HG03521 (cell line): ENCODE results near the gene DLG1.

Experiments
- ATAC-seq: cut with Tn5 transposase; IDR thresholded peaks from one replicate; pipeline ENCODE4 v1.9.1; 2021; ENCODE audit warnings: mild to moderate bottlenecking, moderate library complexity; ENCODE audit not compliant: unreplicated experiment

The DLG1 gene

DNA sequence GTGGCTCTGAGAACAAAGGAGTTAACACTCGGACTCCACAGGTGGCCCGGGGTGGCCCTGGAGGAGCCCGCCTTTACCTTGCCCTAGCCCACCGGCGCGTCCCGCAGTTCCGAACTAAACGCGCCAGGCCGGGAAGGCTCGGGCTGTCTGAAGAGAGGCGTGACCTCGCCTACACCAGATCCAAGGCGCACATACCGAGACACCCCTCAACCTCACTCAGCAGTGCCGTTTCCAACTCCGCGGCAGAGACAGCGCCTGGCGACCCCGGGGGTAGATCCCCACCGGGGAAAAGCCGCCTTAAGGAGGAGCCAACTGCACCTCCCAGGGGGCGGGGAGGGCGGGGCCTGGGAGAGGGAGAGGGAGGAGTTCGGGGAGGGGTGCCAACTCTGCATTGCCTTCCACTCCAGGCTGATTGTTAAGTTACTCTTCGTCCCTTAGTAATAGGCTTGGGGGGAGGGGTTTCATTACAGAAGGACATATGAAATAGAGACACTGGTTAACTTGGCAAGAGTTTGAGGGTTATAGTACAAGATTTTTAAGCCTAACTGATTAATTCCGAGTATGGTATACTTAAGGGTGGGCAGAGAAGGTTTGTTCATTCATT is at the start of gene DLG1:
DLG1 (minus strand) TSS at position 272 of the 604 bp plus-strand sequence. CDS start 1,408 bp downstream, outside the sequence.
- ATAC-seq: peak; percentile 37

- ATAC-seq: no peak
Observed at GRCh38 chr3:197348014-197348413, 49.6 kb upstream of the DLG1 start.

GRCh38 chr3:197345390-197345789 is 47.0 kb upstream of the DLG1 start:
- no peak for ATAC-seq

GRCh38 chr3:197344582-197345318 is 46.3 kb upstream of the DLG1 start:
- ATAC-seq: no peak

DNA sequence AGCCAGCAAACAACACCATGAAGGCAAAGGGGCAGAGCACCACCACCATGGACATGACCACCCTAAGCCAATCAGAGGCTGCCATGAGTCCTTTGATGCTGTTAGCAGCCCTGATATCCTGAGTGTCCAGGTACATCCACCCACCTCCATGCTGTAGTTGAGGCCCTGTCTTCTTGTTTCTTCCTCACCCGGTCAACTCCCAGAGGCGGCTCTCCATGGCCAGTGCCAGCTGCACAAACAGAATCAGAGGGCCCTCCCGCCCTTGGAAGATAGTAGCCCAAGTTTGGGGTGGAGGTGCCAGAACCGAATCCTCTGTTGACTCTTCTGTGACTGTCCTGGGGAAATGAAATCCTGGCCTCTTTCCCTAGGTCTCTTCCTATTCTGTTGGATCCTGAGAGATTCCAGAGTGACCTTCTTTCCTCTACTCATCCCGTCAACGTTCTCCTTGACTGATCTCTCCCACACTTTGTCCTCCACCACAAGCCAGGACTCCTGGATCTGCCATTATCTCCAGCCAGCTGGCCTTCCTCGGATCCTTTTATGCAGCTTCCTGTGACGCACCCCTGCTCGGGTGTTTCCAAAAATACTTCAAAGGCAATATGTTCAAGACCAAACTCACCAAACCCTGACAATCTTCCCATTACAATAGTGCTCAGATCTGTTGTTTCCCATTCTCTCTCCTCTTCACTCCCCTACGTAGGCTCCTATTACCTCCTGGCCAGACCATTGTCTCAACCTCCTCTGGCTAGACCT is 45.4 kb upstream of the DLG1 start:
- ATAC-seq: no peak

DNA sequence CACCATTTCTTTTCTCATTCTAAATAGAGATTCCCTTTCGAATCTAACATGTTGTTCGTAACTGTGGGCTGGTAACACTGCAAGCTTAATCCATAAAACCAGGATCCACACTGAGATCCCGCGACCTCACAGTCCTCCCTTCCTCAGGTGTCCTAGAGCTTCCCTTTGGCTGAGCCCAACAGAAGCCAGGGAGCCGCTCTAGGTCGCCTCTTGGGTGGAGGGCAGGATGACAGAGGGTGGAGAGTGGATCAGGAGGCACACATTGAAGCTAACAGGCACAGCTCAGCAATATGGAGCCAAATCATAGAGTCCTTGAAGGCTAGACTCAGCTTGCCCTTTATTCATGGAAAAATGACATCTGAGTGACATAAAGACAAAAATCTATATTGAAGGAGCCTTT is 44.7 kb upstream of the DLG1 start:
- ATAC-seq: no peak

- no peak for ATAC-seq
Observed at GRCh38 chr3:197340521-197340871, 42.1 kb upstream of the DLG1 start.

- no peak for ATAC-seq
Observed at GRCh38 chr3:197339841-197340520, 41.6 kb upstream of the DLG1 start.

- ATAC-seq: no peak
Observed at GRCh38 chr3:197338586-197338985, 40.2 kb upstream of the DLG1 start.

DNA sequence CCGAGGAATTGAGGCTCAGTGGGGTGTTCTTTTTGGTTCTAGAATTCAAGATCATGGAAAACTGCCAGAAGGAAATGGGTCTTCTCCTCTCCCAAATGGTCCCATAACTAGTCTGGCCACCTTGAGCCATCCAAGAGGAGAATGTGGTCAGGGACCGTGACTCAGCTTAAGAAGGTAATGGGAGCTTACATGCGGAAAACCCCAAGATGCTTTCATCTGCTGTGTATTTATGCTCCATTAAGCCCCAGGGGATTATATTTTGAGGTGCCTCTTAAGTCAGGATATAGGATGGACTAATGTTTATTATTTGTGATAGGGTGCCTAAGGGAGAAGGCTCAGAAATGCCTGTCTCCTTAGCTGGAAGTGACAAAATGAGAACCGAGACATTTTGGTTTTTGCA is 39.2 kb upstream of the DLG1 start:
- no peak for ATAC-seq

GRCh38 chr3:197337214-197337613 is 38.8 kb upstream of the DLG1 start:
- ATAC-seq: no peak

GRCh38 chr3:197336348-197336747 is 37.9 kb upstream of the DLG1 start:
- no peak for ATAC-seq

DNA sequence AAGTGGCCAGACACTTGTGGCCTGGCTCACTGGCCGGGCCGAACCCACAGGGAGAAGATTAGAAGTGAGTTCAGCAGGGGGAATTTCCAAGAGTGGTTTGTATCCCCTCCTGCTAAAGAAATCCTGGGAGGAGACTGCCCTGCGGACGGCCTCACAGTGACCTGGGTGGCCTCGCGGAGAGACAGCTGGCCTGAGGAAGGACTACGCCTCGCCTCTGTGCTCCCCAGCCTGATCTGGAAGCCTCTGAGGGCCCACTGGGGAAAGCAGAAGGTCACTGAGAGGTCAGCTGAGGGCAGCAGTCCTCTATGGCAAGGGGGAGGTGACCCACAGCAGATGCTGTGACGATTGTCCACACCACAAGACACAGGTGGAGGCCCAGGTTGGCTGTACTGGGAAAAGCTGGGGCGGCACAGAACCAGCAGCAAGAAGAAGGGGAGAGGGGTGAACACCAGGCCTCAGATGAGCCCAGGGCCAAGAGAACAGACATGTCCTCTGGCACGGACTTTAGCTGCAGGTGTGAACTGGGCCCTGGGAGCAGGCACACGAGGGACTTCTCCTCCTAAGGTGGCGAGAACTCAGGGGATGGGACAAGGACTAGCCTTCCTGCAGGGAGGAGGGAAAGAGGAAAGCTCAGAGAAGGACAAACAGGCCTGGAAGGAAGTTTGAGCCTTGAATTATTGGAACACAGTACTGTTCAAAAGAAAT is 37.2 kb upstream of the DLG1 start:
- no peak for ATAC-seq

- ATAC-seq: no peak
Observed at GRCh38 chr3:197333901-197334639, 35.7 kb upstream of the DLG1 start.

DNA sequence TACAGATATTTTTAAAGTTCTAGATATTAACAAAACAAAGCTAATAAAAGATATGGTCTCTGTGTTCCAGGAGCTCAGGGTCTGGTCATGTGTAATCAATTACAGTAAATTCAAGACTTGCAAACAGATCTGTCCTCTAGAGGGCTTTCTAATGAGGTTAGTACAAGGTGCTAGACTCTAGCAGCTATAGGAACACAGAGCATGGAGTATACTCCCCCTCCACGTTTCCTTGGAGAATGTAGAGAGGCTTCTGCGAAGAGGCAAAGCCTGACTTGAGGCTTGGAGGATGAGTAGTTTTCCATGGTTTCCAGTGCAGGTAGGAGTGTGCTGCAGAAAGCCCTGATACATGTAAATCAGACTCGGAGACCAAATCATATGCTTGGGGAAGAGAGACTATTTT is 32.7 kb upstream of the DLG1 start:
- no peak for ATAC-seq

DNA sequence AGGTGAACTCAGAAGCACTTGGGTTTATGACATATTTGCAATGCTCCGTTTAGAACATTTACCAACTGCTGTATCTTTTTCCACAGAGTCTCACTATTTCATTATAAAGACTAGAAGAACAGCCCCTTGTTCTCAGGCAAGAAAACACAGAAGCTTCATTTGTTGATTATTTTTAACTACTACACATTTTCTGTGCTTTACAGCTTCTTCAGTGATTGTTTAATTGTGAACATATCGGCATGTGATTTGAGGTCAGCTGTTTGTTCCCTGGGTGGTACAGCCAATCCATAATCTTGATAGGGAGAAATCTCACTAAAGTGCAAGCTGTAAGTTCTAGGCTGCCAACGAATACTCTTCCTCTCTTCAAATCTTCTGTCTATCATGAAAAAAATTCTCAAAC is 31.0 kb upstream of the DLG1 start:
- no peak for ATAC-seq

DNA sequence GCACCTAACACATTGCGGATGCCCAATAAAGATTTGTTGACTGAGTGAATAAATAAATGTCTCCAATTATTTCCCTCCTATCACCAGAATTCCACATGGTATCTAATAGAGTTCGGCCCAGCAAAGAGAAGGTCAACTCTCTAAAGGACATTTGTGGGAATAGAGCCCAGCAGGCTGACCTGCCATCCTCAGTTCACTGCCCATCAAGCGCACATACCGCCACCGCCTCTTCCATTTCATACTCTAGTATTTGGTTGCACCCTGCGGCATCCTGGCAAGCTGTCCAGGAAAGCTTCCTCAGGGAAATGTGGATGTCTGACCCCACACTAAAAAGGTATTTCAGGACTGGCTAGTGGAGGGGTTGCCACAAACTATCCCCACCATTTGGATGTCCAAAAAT is 29.8 kb upstream of the DLG1 start:
- no peak for ATAC-seq

DNA sequence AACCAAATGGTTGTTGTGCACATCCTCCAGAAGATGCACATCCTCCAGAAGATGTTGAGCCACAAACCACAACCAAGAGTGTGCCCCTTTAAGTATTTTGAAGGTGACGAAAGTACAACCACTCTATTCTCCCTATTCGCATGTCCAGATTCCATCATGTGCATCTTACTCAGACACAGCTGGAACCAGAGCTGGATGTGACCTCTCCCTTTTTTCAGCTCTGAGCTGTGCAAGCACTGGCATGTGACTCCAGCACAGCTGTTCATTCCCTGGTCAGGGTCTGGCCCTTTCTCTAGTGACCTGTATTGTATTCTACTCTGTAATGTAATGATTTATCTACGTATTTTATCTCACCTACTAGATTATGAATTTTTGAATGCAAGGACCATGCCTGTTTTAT is 29.3 kb upstream of the DLG1 start:
- ATAC-seq: no peak

DNA sequence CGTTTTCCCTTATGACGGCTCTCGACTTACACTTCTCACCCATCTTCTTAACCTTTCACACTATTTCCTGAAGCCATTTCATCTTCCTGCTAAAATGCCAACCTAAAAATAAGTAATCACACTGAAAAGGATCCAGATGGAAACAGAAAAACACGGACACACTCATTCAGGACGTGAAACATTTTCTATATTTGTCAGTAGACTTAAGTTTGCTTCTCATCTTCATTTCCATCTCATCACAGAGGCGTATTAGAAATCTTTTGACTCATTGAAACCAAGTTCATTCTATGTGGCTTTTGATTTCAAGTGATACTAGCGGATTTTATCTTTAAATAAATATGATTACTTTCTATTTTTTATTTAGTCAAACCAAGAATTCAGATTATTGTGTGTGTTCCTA is 27.4 kb upstream of the DLG1 start:
- ATAC-seq: no peak

DNA sequence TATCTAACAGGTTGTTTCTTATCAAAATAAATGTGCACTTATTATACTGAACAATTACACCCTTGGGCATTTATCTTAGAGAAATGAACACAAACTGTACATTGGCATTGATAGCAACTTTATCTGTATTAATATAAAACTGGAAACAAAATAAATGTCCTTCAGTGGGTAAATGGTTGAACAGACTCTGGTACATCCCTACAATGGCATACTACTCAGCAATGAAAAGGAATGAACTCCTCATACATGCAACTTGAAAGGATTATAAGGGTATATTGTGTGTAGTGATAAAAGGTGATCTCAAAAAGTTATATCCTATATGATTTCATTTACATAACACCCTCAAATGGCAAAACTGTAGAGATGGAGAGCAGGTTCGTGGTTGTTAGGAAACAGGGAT is 23.7 kb upstream of the DLG1 start:
- ATAC-seq: no peak
